ENCODE data around the gene ZNF485. TPM values are rescaled to one million over a fixed set of nuclear protein-coding genes. Genes with fewer than 3 reads are reported as not detected.
A peak's percentile ranks its signal among the peaks of the same experiment; 100 is the strongest.
"Not testable (repeated sequence)": the region's sequence is repeated elsewhere in the genome, so short reads cannot be mapped to it uniquely, and the experiment has no call there.

Gene ZNF485
- total RNA-seq, 1 donor from 2014 or later = 9.0 TPM

GRCh38 chr10:43599333-43599732, 6.9 kb upstream of the ZNF485 start:
- peaks cover 26% of the 10 kb centered on the region for H3K4me1 Mint-ChIP-seq
- H3K27ac Mint-ChIP-seq = no peak overlapping the region
- intact Hi-C loops (cut with micrococcal nuclease) = no loop called here
- H3K36me3 Mint-ChIP-seq (ENCODE audit: low read depth) = no peaks in the 10 kb centered on the region
- POLR2A ChIA-PET = no interaction called here
- no peak for ATAC-seq (ENCODE audit: low read depth)
- H3K4me3 Mint-ChIP-seq = no peak overlapping the region
- no peak for TF ChIP-seq CTCF (IDR thresholded peaks at IDR 0.05)
- H3K27me3 Mint-ChIP-seq = no peaks in the 10 kb centered on the region
- H3K9me3 Mint-ChIP-seq = no peaks in the 10 kb centered on the region
- CTCF ChIA-PET = no interaction called here
- no peak for DNase-seq

DNA sequence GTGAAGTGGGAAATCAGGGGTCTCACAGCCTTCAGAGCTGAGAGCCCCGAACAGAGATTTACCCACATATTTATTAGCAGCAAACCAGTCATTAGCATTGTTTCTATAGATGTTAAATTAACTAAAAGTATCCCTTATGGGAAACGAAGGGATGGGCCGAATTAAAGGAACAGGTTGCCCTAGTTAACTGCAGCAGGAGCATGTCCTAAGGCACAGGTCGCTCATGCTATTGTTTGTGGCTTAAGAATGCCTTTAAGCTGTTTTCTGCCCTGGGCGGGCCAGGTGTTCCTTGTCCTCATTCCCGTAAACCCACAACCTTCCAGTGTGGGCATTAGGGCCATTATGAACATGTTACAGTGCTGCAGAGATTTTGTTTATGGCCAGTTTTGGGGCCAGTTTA, 4.7 kb upstream of the ZNF485 start:
- H3K27ac Mint-ChIP-seq; CTCF ChIA-PET; intact Hi-C loops (cut with micrococcal nuclease); H3K36me3 Mint-ChIP-seq (ENCODE audit: low read depth); ATAC-seq (ENCODE audit: low read depth); POLR2A ChIA-PET; H3K9me3 Mint-ChIP-seq; H3K27me3 Mint-ChIP-seq; DNase-seq; H3K4me3 Mint-ChIP-seq: not testable (repeated sequence)
- H3K4me1 Mint-ChIP-seq = peaks cover 11% of the 10 kb centered on the region

GRCh38 chr10:43605850-43606322, 352 bp upstream of the ZNF485 start:
- intact Hi-C loops (cut with micrococcal nuclease) = loop anchor here (1.0 kb wide), 4 partner anchors 11 to 1054 kb away; partner anchors contain the start of genes ZNF239 and ZNF32
- peak overlapping the region; percentile 43 for H3K27ac Mint-ChIP-seq
- ChIA-PET CTCF (no interaction called here), POLR2A (interaction anchor here (1.5 to 3.7 kb wide), 2 partner anchors 11 to 43 kb away, joined by 5 to 16 read pairs; partner anchors contain the start of gene ZNF32)
- TF ChIP-seq CTCF (IDR thresholded peaks at IDR 0.05) = no peak
- no peaks in the 10 kb centered on the region for H3K9me3 Mint-ChIP-seq
- H3K27me3 Mint-ChIP-seq = no peaks in the 10 kb centered on the region
- H3K4me1 Mint-ChIP-seq = peaks cover 20% of the 10 kb centered on the region
- DNase-seq (no peak), ATAC-seq (ENCODE audit: low read depth) (no peak)
- H3K4me3 Mint-ChIP-seq = peak overlapping the region; percentile 84
- H3K36me3 Mint-ChIP-seq (ENCODE audit: low read depth) = peaks cover 28% of the 10 kb centered on the region

- Mint-ChIP-seq H3K36me3 (ENCODE audit: low read depth) (peaks cover 38% of the 10 kb centered on the region), H3K27ac (peak overlapping the region; percentile 30), H3K4me1 (peaks cover 20% of the 10 kb centered on the region), H3K9me3 (no peaks in the 10 kb centered on the region), H3K27me3 (no peaks in the 10 kb centered on the region), H3K4me3 (peak overlapping the region; percentile 84)
- ATAC-seq (ENCODE audit: low read depth) (no peak), DNase-seq (no peak)
- intact Hi-C loops (cut with micrococcal nuclease) = no loop called here
- ChIA-PET POLR2A (interaction anchor here (0.9 to 3.7 kb wide), 3 partner anchors 12 to 41 kb away, joined by 6 to 16 read pairs (median 6); partner anchors contain the start of genes ZNF239 and ZNF32), CTCF (no interaction called here)
- no peak for TF ChIP-seq CTCF (IDR thresholded peaks at IDR 0.05)
Measured at GRCh38 chr10:43607199-43607573, 948 bp downstream of the ZNF485 start.

DNA sequence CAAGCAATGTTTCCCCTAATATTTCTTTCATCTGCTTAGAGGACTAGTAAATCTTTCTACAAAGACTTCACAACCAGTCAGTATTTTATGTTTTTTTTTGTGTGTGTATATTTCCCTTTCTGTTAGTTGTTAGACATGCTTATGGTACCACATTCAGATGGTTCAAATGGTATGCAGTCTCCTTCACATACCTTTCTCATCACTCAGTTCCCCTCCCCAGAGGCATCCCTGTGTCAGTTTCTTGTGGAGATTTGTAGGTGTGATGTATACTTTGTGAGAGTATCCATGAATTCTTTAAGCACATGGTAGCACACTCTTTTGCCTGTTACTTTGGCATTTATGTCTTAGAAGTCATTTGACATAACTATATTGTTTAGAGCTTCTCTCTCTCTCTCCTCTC, 4.4 kb downstream of the ZNF485 start:
- Mint-ChIP-seq H3K4me1 (peaks cover 20% of the 10 kb centered on the region), H3K36me3 (ENCODE audit: low read depth) (peaks cover 70% of the 10 kb centered on the region), H3K27ac (no peak overlapping the region), H3K27me3 (no peaks in the 10 kb centered on the region), H3K4me3 (no peak overlapping the region), H3K9me3 (peaks cover 10% of the 10 kb centered on the region)
- POLR2A ChIA-PET = no interaction called here
- intact Hi-C loops (cut with micrococcal nuclease) = no loop called here
- CTCF ChIA-PET = no interaction called here
- no peak for DNase-seq
- no peak for ATAC-seq (ENCODE audit: low read depth)
- TF ChIP-seq CTCF (IDR thresholded peaks at IDR 0.05) = no peak
